DMS 273 treated with DMSO at 0.1 percent for 48 hours (cell line): ENCODE measurements around the gene AGBL3.
"Not testable (repeated sequence)": the region's sequence is repeated elsewhere in the genome, so short reads cannot be mapped to it uniquely, and the experiment has no call there.

Experiments
- DNase-seq: peaks from one replicate; lab custom pipeline; 2025; lab: John Stamatoyannopoulos, UW

Gene AGBL3

GRCh38 chr7:135076882-135077281, 90.6 kb downstream of the AGBL3 start:
- no peak for DNase-seq

GRCh38 chr7:135077642-135078041, 91.3 kb downstream of the AGBL3 start:
- no peak for DNase-seq

GRCh38 chr7:135078051-135078450, 91.7 kb downstream of the AGBL3 start:
- DNase-seq = no peak

GRCh38 chr7:135079068-135079467, 92.8 kb downstream of the AGBL3 start:
- no peak for DNase-seq

- DNase-seq = no peak
Measured at GRCh38 chr7:135083005-135083404, 96.7 kb downstream of the AGBL3 start.

- no peak for DNase-seq
Measured at GRCh38 chr7:135088566-135088965, 102.3 kb downstream of the AGBL3 start.

GRCh38 chr7:135091717-135092116, 105.4 kb downstream of the AGBL3 start:
- no peak for DNase-seq

GRCh38 chr7:135094472-135095237, 108.3 kb downstream of the AGBL3 start:
- no peak for DNase-seq

- DNase-seq = no peak
Measured at GRCh38 chr7:135095450-135095849, 109.1 kb downstream of the AGBL3 start.

GRCh38 chr7:135098391-135098790, 112.1 kb downstream of the AGBL3 start:
- DNase-seq = no peak

GRCh38 chr7:135100856-135101255, 114.5 kb downstream of the AGBL3 start:
- DNase-seq = no peak

- no peak for DNase-seq
Measured at GRCh38 chr7:135102372-135102771, 116.1 kb downstream of the AGBL3 start.

- no peak for DNase-seq
Measured at GRCh38 chr7:135109562-135109961, 123.3 kb downstream of the AGBL3 start.

GRCh38 chr7:135109976-135110375, 123.7 kb downstream of the AGBL3 start:
- DNase-seq = no peak

GRCh38 chr7:135111379-135111778, 125.1 kb downstream of the AGBL3 start:
- no peak for DNase-seq

GRCh38 chr7:135114622-135115021, 128.3 kb downstream of the AGBL3 start:
- DNase-seq = no peak

- no peak for DNase-seq
Measured at GRCh38 chr7:135117096-135117495, 130.8 kb downstream of the AGBL3 start.

- DNase-seq = no peak
Measured at GRCh38 chr7:135121868-135122267, 135.6 kb downstream of the AGBL3 start.

GRCh38 chr7:135124631-135125030, 138.3 kb downstream of the AGBL3 start:
- not testable (repeated sequence) for DNase-seq

GRCh38 chr7:135128931-135129330, 142.6 kb downstream of the AGBL3 start:
- no peak for DNase-seq

- DNase-seq = no peak
Measured at GRCh38 chr7:135129579-135129978, 143.3 kb downstream of the AGBL3 start.

GRCh38 chr7:135143885-135144668, 157.8 kb downstream of the AGBL3 start:
- no peak for DNase-seq

GRCh38 chr7:135147341-135147898, 161.1 kb downstream of the AGBL3 start:
- DNase-seq = no peak
